ENCODE data around the gene WNT7B.

GRCh38 chr22:45942344-45942743 lies 34.6 kb downstream of the WNT7B start:
- no peak for TF ChIP-seq EP300 (IDR thresholded peaks at IDR 0.05; ENCODE audit: low read depth)
- no peak for TF ChIP-seq CTCF (IDR thresholded peaks at IDR 0.05)
- no peak for TF ChIP-seq POLR2A (IDR thresholded peaks at IDR 0.05)
- TF ChIP-seq POLR2AphosphoS5 (IDR thresholded peaks at IDR 0.05): no peak

Data from transverse colon (tissue), 4 donors.